Osteoblast (primary cell): ENCODE results near the gene RIPPLY3. TPM values are rescaled to one million over a fixed set of nuclear protein-coding genes. Genes with fewer than 3 reads are reported as not detected.
A peak's percentile ranks its signal among the peaks of the same experiment; 100 is the strongest.

Source experiments
- DNase-seq: peaks from one replicate; pipeline ENCODE4 v3.0.0; 2011; ENCODE audit warnings: low spot score, mixed read lengths; ENCODE audit not compliant: insufficient read length; ENCODE audit errors: missing footprints
- H2AFZ ChIP-seq: 2 replicates; pipeline ENCODE4 v1.6.0; 2011; ENCODE audit warnings: mild to moderate bottlenecking, low read length
- H3K27ac ChIP-seq: 2 replicates; pipeline ENCODE4 v1.5.1; 2011; ENCODE audit warnings: mild to moderate bottlenecking, low read depth, low read length, moderate library complexity
- H3K27me3 ChIP-seq: 2 replicates; pipeline ENCODE4 v1.6.0; 2012; ENCODE audit warnings: mild to moderate bottlenecking, control low read depth, inconsistent platforms, low read length, moderate library complexity; ENCODE audit not compliant: insufficient read depth
- H3K36me3 ChIP-seq: 2 replicates; pipeline ENCODE4 v1.5.1; 2011; ENCODE audit warnings: mild to moderate bottlenecking, low read length, control low read depth, moderate library complexity; ENCODE audit not compliant: insufficient read depth
- H3K4me1 ChIP-seq: 2 replicates; pipeline ENCODE4 v1.5.1; 2011; ENCODE audit warnings: mild to moderate bottlenecking, low read length, control low read depth, moderate library complexity; ENCODE audit not compliant: insufficient read depth
- H3K4me2 ChIP-seq: 2 replicates; pipeline ENCODE4 v1.6.0; 2011; ENCODE audit warnings: mild to moderate bottlenecking, low read length; ENCODE audit not compliant: insufficient read depth
- H3K4me3 ChIP-seq: fragments of 200-600 bp; sonication (generic); 3 replicates; pipeline ENCODE4 v1.5.1; 2012; ENCODE audit warnings: mild to moderate bottlenecking, low read length, inconsistent platforms; ENCODE audit not compliant: insufficient read depth
- H3K79me2 ChIP-seq: 2 replicates; pipeline ENCODE4 v1.6.0; 2012; ENCODE audit warnings: mild to moderate bottlenecking, low read length, control low read depth, inconsistent platforms; ENCODE audit not compliant: insufficient read depth
- H3K9me3 ChIP-seq: 2 replicates; pipeline ENCODE4 v1.5.1; 2011; ENCODE audit warnings: low read depth, low read length, control low read depth
- H4K20me1 ChIP-seq: 2 replicates; pipeline ENCODE4 v1.6.0; 2012; ENCODE audit warnings: mild to moderate bottlenecking, low read length, control low read depth; ENCODE audit not compliant: insufficient read depth
- CTCF ChIP-seq: IDR thresholded peaks from 2 replicates; pipeline ENCODE4 v1.5.1; 2011; ENCODE audit warnings: mild to moderate bottlenecking, low read depth, low read length, moderate library complexity; ENCODE audit errors: extremely low read depth
- total RNA-seq: library from RNA; depleted of rRNA; stranded (reverse); fragments of >200 nt; gene quantifications from 2 replicates; pipeline ENCODE4 v1.2.3, GENCODE V29; 2012

Gene RIPPLY3
- total RNA-seq, 1 donor = not detected

DNA sequence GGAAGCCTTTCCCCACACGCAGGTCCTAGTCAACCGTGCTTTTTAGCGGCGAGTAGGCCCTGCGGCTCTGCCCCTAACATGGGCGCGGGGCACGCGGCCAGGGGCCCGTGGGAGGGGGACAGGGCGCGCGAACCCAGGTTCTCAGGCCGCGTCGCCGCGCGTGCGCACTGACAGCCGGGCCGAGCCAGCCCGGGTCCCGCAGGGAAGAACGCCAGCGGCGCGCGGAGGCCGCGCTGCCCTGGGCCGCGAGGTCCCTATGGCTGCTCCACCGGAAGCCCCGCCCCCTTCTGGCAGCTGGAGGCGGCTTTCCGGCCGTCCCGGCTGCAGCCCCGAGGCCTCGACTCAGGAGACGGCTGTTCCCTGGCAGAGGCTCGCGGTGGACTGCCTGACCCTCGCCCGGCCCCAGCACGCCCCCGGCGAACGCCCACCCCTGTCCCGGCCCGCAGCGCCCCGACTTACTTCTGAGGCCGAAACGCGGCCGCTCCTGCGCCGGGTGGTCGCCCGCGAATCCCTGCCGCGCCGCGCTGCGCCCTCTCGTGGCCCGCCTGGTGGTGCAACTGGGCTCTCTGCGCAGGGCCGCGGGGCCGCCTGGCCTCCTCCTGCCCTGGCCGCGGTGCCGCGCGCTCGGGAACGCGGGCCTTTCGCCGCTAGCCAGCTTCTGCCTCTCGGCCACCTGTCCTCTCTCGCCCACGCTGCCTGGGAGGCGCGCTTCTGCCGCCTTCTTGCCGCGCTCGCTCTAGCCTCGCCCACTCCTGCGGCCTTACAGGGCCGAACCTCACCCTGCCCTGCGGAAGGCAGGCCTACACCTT lies 16.6 kb upstream of the RIPPLY3 start:
- peak; percentile 66 for TF ChIP-seq CTCF
- H3K36me3 ChIP-seq = no peaks in the 10 kb centered on the region

DNA sequence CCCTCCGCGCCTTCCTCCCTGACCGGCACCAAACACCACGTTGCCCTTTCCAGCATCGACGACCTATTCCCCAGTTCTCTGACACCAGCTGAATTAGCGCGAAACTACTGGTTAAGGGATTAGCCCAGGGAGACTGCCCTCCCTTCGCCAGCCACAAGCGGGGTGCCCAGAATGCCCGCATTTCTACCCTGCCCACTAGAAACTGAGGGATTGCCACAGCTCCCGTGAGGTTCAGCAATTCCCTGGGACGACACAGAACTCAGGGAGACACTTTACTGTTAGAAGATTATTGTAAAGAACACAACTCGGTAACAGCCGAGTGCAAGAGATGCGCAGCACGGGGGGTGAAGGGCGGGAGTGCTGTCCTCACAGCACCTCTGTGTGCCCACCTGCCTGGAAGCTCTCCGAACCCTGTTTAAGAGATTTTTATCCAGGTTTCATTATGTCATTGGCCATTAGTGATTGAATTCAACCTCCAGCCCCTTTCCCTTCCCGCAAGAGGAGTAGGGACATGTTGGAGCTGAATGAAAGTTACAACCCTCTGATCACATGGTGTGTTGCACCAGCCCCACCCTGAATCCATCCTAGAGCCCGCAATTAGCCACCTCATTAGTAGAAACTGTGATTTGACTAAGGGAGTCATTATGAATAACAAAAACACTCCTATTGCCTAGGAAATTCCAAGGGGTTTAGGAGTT lies 15.8 kb upstream of the RIPPLY3 start:
- Histone ChIP-seq H3K27ac (peak overlapping the region; percentile 72), H3K4me3 (peak overlapping the region; percentile 79), H3K9me3 (no peaks in the 10 kb centered on the region), H4K20me1 (no peaks in the 10 kb centered on the region), H3K27me3 (no peaks in the 10 kb centered on the region), H3K4me2 (peak overlapping the region; percentile 82), H3K79me2 (no peaks in the 10 kb centered on the region), H3K4me1 (peaks cover 9% of the 10 kb centered on the region), H3K36me3 (no peaks in the 10 kb centered on the region), H2AFZ (peak overlapping the region; percentile 96)
- no peak for DNase-seq
- TF ChIP-seq CTCF = no peak

More for the DNA sequence above, 16.6 kb upstream of the RIPPLY3 start:
- no peaks in the 10 kb centered on the region for H4K20me1 ChIP-seq
- peak overlapping the region; percentile 96 for H2AFZ ChIP-seq
- no peaks in the 10 kb centered on the region for H3K79me2 ChIP-seq
- peak overlapping the region; percentile 82 for H3K4me2 ChIP-seq
- peaks cover 9% of the 10 kb centered on the region for H3K4me1 ChIP-seq
- peak; percentile 100 for DNase-seq
- no peaks in the 10 kb centered on the region for H3K27me3 ChIP-seq
- peak overlapping the region; percentile 72 for H3K27ac ChIP-seq
- peak overlapping the region; percentile 79 for H3K4me3 ChIP-seq
- no peaks in the 10 kb centered on the region for H3K9me3 ChIP-seq

- H3K27ac ChIP-seq = no peak overlapping the region
- H3K9me3 ChIP-seq = no peaks in the 10 kb centered on the region
- no peak overlapping the region for H3K4me2 ChIP-seq
- no peak for DNase-seq
- no peak overlapping the region for H3K4me3 ChIP-seq
- H2AFZ ChIP-seq = no peak overlapping the region
- H3K79me2 ChIP-seq = no peaks in the 10 kb centered on the region
- TF ChIP-seq CTCF = no peak
- H4K20me1 ChIP-seq = no peaks in the 10 kb centered on the region
- H3K36me3 ChIP-seq = no peaks in the 10 kb centered on the region
- H3K4me1 ChIP-seq = peaks cover 9% of the 10 kb centered on the region
- H3K27me3 ChIP-seq = no peaks in the 10 kb centered on the region
Observed at GRCh38 chr21:36992671-36993070, 13.8 kb upstream of the RIPPLY3 start.
